H1 (cell line): Measurements from ENCODE around the gene PJA1.

Experiments
- ASH2L ChIP-seq: fragments of 200-600, 300-600 bp; sonication (generic); IDR thresholded peaks from one replicate; pipeline ENCODE4 v1.7.1; 2017; ENCODE audit warnings: low read length
- BACH1 ChIP-seq: IDR thresholded peaks from 2 replicates; pipeline ENCODE4 v1.6.1; 2012; ENCODE audit warnings: low read length, improper control_type of control experiment
- CEBPB ChIP-seq: IDR thresholded peaks from 2 replicates; pipeline ENCODE4 v1.6.1; 2012; ENCODE audit warnings: low read depth, low read length
- EGR1 ChIP-seq: IDR thresholded peaks from 2 replicates; pipeline ENCODE4 v1.6.1; 2011; ENCODE audit warnings: low read depth, low read length, borderline replicate concordance
- EZH2 ChIP-seq: fragments of 200-600 bp; sonication (generic); IDR thresholded peaks from 2 replicates; pipeline ENCODE4 v1.7.1; 2012; ENCODE audit warnings: low read depth, mild to moderate bottlenecking, moderate library complexity, low read length, inconsistent platforms; ENCODE audit not compliant: severe bottlenecking
- GTF2F1 ChIP-seq: IDR thresholded peaks from 2 replicates; pipeline ENCODE4 v1.6.1; 2012; ENCODE audit warnings: low read depth, low read length, improper control_type of control experiment, borderline replicate concordance
- POLR2A ChIP-seq, 2 experiments: IDR thresholded peaks; 1 replicate in 1 of 2; 2 replicates in 1 of 2; pipeline ENCODE4 v1.6.1; 2011; ENCODE audit warnings: low read depth in 2 of 2, low read length in 2 of 2, mild to moderate bottlenecking in 2 of 2; ENCODE audit errors: control extremely low read depth in 1 of 2
- POLR2AphosphoS5 ChIP-seq: IDR thresholded peaks from 2 replicates; pipeline ENCODE4 v1.6.1; 2011; ENCODE audit warnings: low read depth, low read length
- TBP ChIP-seq: IDR thresholded peaks from 2 replicates; pipeline ENCODE4 v1.6.1; 2011; ENCODE audit warnings: low read depth, low read length, improper control_type of control experiment
- ZNF274 ChIP-seq: IDR thresholded peaks from 2 replicates; pipeline ENCODE4 v1.7.0; 2012; ENCODE audit warnings: low read length, borderline replicate concordance; ENCODE audit errors: extremely low read depth
- TF ChIP-seq, protein P1 (sequence below), 3 experiments: IDR thresholded peaks; 1 replicate in 2 of 3; 2 replicates in 1 of 3; pipeline versions ENCODE4 v1.5.1 to v1.6.1; 2011; ENCODE audit warnings: low read length in 3 of 3, mild to moderate bottlenecking in 3 of 3, inconsistent platforms in 2 of 3, low read depth in 1 of 3, moderate library complexity in 1 of 3; ENCODE audit not compliant: insufficient read depth in 1 of 3; ENCODE audit errors: control extremely low read depth in 1 of 3

DNA sequence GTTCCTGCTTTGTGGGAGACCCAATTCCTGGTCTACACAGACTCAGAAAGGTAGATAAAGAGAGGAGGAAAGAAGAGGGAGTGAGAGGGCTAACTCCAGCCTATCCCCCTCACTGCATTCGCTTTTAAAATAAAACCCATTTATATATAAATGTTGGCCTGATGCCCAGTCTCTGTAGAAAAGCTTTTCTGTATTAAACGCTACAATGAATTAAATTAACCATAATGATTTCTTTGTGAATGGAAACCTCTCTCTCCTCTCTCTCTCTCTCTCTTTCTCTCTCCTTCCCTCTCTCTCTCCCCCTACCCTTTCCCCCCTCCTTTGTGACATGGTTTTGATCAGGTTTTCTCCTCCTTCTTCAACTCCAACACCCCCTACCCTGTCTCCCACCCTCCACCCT is 34.8 kb downstream of the PJA1 start:
- TF ChIP-seq, protein P1, sequence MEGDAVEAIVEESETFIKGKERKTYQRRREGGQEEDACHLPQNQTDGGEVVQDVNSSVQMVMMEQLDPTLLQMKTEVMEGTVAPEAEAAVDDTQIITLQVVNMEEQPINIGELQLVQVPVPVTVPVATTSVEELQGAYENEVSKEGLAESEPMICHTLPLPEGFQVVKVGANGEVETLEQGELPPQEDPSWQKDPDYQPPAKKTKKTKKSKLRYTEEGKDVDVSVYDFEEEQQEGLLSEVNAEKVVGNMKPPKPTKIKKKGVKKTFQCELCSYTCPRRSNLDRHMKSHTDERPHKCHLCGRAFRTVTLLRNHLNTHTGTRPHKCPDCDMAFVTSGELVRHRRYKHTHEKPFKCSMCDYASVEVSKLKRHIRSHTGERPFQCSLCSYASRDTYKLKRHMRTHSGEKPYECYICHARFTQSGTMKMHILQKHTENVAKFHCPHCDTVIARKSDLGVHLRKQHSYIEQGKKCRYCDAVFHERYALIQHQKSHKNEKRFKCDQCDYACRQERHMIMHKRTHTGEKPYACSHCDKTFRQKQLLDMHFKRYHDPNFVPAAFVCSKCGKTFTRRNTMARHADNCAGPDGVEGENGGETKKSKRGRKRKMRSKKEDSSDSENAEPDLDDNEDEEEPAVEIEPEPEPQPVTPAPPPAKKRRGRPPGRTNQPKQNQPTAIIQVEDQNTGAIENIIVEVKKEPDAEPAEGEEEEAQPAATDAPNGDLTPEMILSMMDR (IDR thresholded peaks at IDR 0.05; ENCODE audit: control extremely low read depth in 1 of 3, insufficient read depth in 1 of 3, low read depth in 1 of 3, low read length in 3 of 3), result no peak
- TF ChIP-seq CEBPB (no peak), ZNF274 (no peak), ASH2L (no peak), EGR1 (no peak), GTF2F1 (no peak), POLR2AphosphoS5 (no peak), EZH2 (no peak), POLR2A (IDR thresholded peaks at IDR 0.05; ENCODE audit: control extremely low read depth in 1 of 2, low read depth in 2 of 2, low read length in 2 of 2) (no peak), TBP (no peak), BACH1 (no peak)
